ENCODE measurements around the gene PELI1. TPM values are rescaled to one million over a fixed set of nuclear protein-coding genes. Genes with fewer than 3 reads are reported as not detected.

Gene PELI1
- total RNA-seq, 1 experiment from 2014 or later: 61.0 TPM

DNA sequence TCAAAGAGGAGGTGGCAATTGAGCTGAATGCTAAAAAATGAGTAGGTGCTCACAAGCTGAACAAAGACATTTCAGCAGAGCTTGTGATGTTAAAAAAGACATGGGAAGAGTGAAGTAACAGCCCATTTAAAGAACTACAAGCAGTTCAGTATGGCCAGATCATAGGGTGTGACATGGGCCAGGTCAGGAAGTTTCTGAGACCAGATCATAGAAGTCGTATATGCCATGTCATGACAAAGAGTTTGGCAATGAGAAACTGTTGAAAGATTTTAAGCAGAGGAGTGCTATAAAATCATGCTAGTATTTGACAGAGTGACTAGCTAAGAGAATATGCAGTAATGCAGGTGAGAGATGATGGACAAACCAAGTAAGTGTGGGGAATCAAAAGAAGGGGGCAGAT, 7.3 kb upstream of the PELI1 start:
- no peak overlapping the region for H3K4ac ChIP-seq (ENCODE audit: low read depth, low read length)
- Mint-ChIP-seq H3K4me3 (no peak overlapping the region; a peak in 1 of 5 replicates), H3K4me1 (peaks cover 10 to 13% of the 10 kb centered on the region in 2 experiments), H3K27me3 (ENCODE audit: low read depth) (no peaks in the 10 kb centered on the region), H3K36me3 (ENCODE audit: insufficient read depth in 1 of 3, low read depth in 3 of 3) (no peaks in the 10 kb centered on the region), H3K27ac (no peak overlapping the region), H3K9me3 (no peaks in the 10 kb centered on the region)
- no peak overlapping the region for H4K91ac ChIP-seq (ENCODE audit: insufficient read length, low read depth, low read length)
- no peak overlapping the region for H2AK5ac ChIP-seq (ENCODE audit: insufficient read length, low read length)
- no peak overlapping the region for H2BK12ac ChIP-seq (ENCODE audit: insufficient read length, low read depth, low read length)
- no peak overlapping the region for H2AFZ ChIP-seq (ENCODE audit: low read length)
- no peaks in the 10 kb centered on the region for H4K20me1 ChIP-seq (ENCODE audit: control insufficient read depth, insufficient read depth, insufficient read length)
- no peaks in the 10 kb centered on the region for H3K79me1 ChIP-seq (ENCODE audit: insufficient read depth, low read depth, low read length, poor library complexity, severe bottlenecking)
- H2BK15ac ChIP-seq (ENCODE audit: low read depth, low read length): no peak overlapping the region
- H3K56ac ChIP-seq (ENCODE audit: insufficient read length, low read depth, low read length): no peak overlapping the region
- H3K9ac ChIP-seq (ENCODE audit: extremely low read depth, insufficient read length, low read length): no peak overlapping the region
- DNase-seq: no peak
- H3K9me3 ChIP-seq (ENCODE audit: control insufficient read depth, low read depth, low read length): no peaks in the 10 kb centered on the region
- no peak overlapping the region for H3K27ac ChIP-seq (ENCODE audit: insufficient read length, low read depth, low read length)
- H4K8ac ChIP-seq (replicated peaks; ENCODE audit: insufficient read length, low read depth, low read length): no peak overlapping the region
- no CpG with 5 or more reads among the region's 1 CpG for WGBS (ENCODE audit: extremely low coverage, insufficient read length, low lambda C conversion rate)
- H3K79me2 ChIP-seq (ENCODE audit: insufficient read depth, low read length): no peaks in the 10 kb centered on the region
- TF ChIP-seq, protein P1, sequence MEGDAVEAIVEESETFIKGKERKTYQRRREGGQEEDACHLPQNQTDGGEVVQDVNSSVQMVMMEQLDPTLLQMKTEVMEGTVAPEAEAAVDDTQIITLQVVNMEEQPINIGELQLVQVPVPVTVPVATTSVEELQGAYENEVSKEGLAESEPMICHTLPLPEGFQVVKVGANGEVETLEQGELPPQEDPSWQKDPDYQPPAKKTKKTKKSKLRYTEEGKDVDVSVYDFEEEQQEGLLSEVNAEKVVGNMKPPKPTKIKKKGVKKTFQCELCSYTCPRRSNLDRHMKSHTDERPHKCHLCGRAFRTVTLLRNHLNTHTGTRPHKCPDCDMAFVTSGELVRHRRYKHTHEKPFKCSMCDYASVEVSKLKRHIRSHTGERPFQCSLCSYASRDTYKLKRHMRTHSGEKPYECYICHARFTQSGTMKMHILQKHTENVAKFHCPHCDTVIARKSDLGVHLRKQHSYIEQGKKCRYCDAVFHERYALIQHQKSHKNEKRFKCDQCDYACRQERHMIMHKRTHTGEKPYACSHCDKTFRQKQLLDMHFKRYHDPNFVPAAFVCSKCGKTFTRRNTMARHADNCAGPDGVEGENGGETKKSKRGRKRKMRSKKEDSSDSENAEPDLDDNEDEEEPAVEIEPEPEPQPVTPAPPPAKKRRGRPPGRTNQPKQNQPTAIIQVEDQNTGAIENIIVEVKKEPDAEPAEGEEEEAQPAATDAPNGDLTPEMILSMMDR (conservative IDR thresholded peaks at IDR 0.05): no peak
- H2BK5ac ChIP-seq (ENCODE audit: insufficient read length, low read length): no peak overlapping the region
- no peak overlapping the region for H3K4me2 ChIP-seq (ENCODE audit: insufficient read depth, insufficient read length, low read length)
- H3K18ac ChIP-seq (ENCODE audit: insufficient read length, low read depth, low read length): no peak overlapping the region
- H3K23me2 ChIP-seq (ENCODE audit: insufficient read length, low read depth, low read length, poor library complexity, severe bottlenecking): no peaks in the 10 kb centered on the region
- H3K14ac ChIP-seq (ENCODE audit: insufficient read depth, low read length): no peak overlapping the region
- no peaks in the 10 kb centered on the region for H3K27me3 ChIP-seq (ENCODE audit: insufficient read depth, low read length)
- H2BK120ac ChIP-seq (ENCODE audit: low read depth, low read length, poor library complexity, severe bottlenecking): no peak overlapping the region
- no peak overlapping the region for H3K23ac ChIP-seq (ENCODE audit: insufficient read length, low read depth, low read length)
- H3K4me1 ChIP-seq (ENCODE audit: insufficient read depth, low read length): peaks cover 2% of the 10 kb centered on the region; the same call in 1 of the 2 replicates
- no peak overlapping the region for H3T11ph ChIP-seq (ENCODE audit: low read length)
- H2BK20ac ChIP-seq (ENCODE audit: low read depth, low read length, poor library complexity, severe bottlenecking): no peak overlapping the region
- H4K5ac ChIP-seq (ENCODE audit: insufficient read length, low read depth, low read length): no peak overlapping the region

All from H9 (cell line).